ENCODE results near the gene SNX20.

The SNX20 gene

GRCh38 chr16:50674831-50675230 lies 6.3 kb downstream of the SNX20 start:
- TF ChIP-seq EGR1 (IDR thresholded peaks at IDR 0.05) = no peak
- no peak for TF ChIP-seq MAX (IDR thresholded peaks at IDR 0.05)
- no peak for TF ChIP-seq USF1 (IDR thresholded peaks at IDR 0.05)
- no peak for TF ChIP-seq CEBPB (IDR thresholded peaks at IDR 0.05)
- TF ChIP-seq TAF1 (IDR thresholded peaks at IDR 0.05; ENCODE audit: low read depth) = no peak
- TF ChIP-seq EP300 (IDR thresholded peaks at IDR 0.05; ENCODE audit: borderline replicate concordance) = no peak
- TF ChIP-seq NFIC (IDR thresholded peaks at IDR 0.05) = peak; percentile 34; the same call in 1 of the 2 replicates
- TF ChIP-seq TCF12 (IDR thresholded peaks at IDR 0.05; ENCODE audit: low read depth) = no peak

- no peak for TF ChIP-seq EP300 (IDR thresholded peaks at IDR 0.05; ENCODE audit: borderline replicate concordance)
- no peak for TF ChIP-seq TAF1 (IDR thresholded peaks at IDR 0.05; ENCODE audit: low read depth)
- TF ChIP-seq NFIC (IDR thresholded peaks at IDR 0.05) = no peak
- no peak for TF ChIP-seq YY1 (IDR thresholded peaks at IDR 0.05; ENCODE audit: low read depth)
- TF ChIP-seq TCF12 (IDR thresholded peaks at IDR 0.05; ENCODE audit: low read depth) = no peak
- no peak for TF ChIP-seq EGR1 (IDR thresholded peaks at IDR 0.05)
- TF ChIP-seq REST (IDR thresholded peaks at IDR 0.05; ENCODE audit: low read depth) = no peak
- no peak for TF ChIP-seq FOXM1 (IDR thresholded peaks at IDR 0.05; ENCODE audit: borderline replicate concordance, low read depth)
- no peak for TF ChIP-seq ZBTB7A (IDR thresholded peaks at IDR 0.05; ENCODE audit: low read depth)
- TF ChIP-seq TEAD4 (IDR thresholded peaks at IDR 0.05) = no peak
- TF ChIP-seq CEBPB (IDR thresholded peaks at IDR 0.05) = no peak
- no peak for TF ChIP-seq RAD21 (IDR thresholded peaks at IDR 0.05; ENCODE audit: low read depth)
These were observed 7.4 kb downstream of the SNX20 start for GRCh38 chr16:50673496-50674275.

- TF ChIP-seq USF1 (IDR thresholded peaks at IDR 0.05) = peak; percentile 6; the same call in 1 of the 2 replicates
- TF ChIP-seq ZBTB7A (IDR thresholded peaks at IDR 0.05; ENCODE audit: low read depth) = no peak
- peak; percentile 51 for TF ChIP-seq RAD21 (IDR thresholded peaks at IDR 0.05; ENCODE audit: low read depth)
- no peak for TF ChIP-seq YY1 (IDR thresholded peaks at IDR 0.05; ENCODE audit: low read depth)
- no peak for TF ChIP-seq FOXM1 (IDR thresholded peaks at IDR 0.05; ENCODE audit: borderline replicate concordance, low read depth)
- TF ChIP-seq EP300 (IDR thresholded peaks at IDR 0.05; ENCODE audit: borderline replicate concordance) = no peak
These were observed 9.4 kb downstream of the SNX20 start for GRCh38 chr16:50671644-50672260.

GRCh38 chr16:50670476-50670875 lies 10.6 kb downstream of the SNX20 start:
- TF ChIP-seq MAX (IDR thresholded peaks at IDR 0.05) = no peak
- TF ChIP-seq TEAD4 (IDR thresholded peaks at IDR 0.05) = no peak
- TF ChIP-seq CREB1 (IDR thresholded peaks at IDR 0.05; ENCODE audit: low read depth) = no peak
- TF ChIP-seq EGR1 (IDR thresholded peaks at IDR 0.05) = no peak
- no peak for TF ChIP-seq REST (IDR thresholded peaks at IDR 0.05; ENCODE audit: low read depth)
- TF ChIP-seq TAF1 (IDR thresholded peaks at IDR 0.05; ENCODE audit: low read depth) = no peak
- TF ChIP-seq TCF12 (IDR thresholded peaks at IDR 0.05; ENCODE audit: low read depth) = no peak
- TF ChIP-seq USF1 (IDR thresholded peaks at IDR 0.05) = no peak
- TF ChIP-seq NFIC (IDR thresholded peaks at IDR 0.05) = no peak
- no peak for TF ChIP-seq ZBTB7A (IDR thresholded peaks at IDR 0.05; ENCODE audit: low read depth)
- TF ChIP-seq CEBPB (IDR thresholded peaks at IDR 0.05) = no peak
- no peak for TF ChIP-seq RAD21 (IDR thresholded peaks at IDR 0.05; ENCODE audit: low read depth)
- TF ChIP-seq YY1 (IDR thresholded peaks at IDR 0.05; ENCODE audit: low read depth) = no peak

GRCh38 chr16:50669741-50670140 lies 11.4 kb downstream of the SNX20 start:
- TF ChIP-seq TEAD4 (IDR thresholded peaks at IDR 0.05) (no peak), REST (IDR thresholded peaks at IDR 0.05; ENCODE audit: low read depth) (no peak), NFIC (IDR thresholded peaks at IDR 0.05) (no peak), RAD21 (IDR thresholded peaks at IDR 0.05; ENCODE audit: low read depth) (no peak), FOXM1 (IDR thresholded peaks at IDR 0.05; ENCODE audit: borderline replicate concordance, low read depth) (no peak), TCF12 (IDR thresholded peaks at IDR 0.05; ENCODE audit: low read depth) (no peak), MAX (IDR thresholded peaks at IDR 0.05) (no peak), TAF1 (IDR thresholded peaks at IDR 0.05; ENCODE audit: low read depth) (no peak), EGR1 (IDR thresholded peaks at IDR 0.05) (no peak)
